ENCODE measurements around the gene GOLGA8A.
A peak's percentile ranks its signal among the peaks of the same experiment; 100 is the strongest.

GOLGA8A gene, protein sequence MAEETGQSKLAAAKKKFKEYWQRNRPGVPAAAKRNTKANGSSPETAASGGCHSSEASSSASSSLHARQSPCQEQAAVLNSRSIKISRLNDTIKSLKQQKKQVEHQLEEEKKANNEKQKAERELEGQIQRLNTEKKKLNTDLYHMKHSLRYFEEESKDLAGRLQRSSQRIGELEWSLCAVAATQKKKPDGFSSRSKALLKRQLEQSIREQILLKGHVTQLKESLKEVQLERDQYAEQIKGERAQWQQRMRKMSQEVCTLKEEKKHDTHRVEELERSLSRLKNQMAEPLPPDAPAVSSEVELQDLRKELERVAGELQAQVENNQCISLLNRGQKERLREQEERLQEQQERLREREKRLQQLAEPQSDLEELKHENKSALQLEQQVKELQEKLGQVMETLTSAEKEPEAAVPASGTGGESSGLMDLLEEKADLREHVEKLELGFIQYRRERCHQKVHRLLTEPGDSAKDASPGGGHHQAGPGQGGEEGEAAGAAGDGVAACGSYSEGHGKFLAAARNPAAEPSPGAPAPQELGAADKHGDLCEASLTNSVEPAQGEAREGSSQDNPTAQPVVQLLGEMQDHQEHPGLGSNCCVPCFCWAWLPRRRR

DNA sequence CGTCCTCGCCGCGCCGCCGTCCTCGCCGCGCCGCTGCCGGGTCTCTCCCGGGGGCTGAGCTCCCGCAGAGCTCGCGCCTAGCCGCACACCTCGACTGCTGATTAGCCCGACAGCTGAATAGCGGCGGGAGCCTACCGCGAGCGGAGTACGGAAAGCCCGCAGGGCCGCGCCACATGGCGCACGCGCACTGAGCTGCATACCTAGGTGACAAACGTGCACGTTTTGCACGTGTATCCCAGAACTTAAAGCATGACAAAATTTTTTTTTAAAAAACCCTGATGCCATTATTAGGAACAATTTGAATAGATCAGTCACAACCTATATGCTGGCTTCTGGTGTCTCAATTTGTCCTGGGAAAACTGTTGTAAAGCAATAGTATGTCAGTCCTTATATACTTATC lies at the start of gene GOLGA8A:
GOLGA8A (minus strand) TSS at position 122 of the 400 bp plus-strand sequence. CDS start 48,117 bp downstream, outside the sequence.
- H3K4me1 ChIP-seq, result no peaks in the 10 kb centered on the region; the same call in 1 of the 2 replicates
- no peaks in the 10 kb centered on the region for H3K9me3 ChIP-seq
- in situ Hi-C loops (cut with MboI; ENCODE audit: low sequenced_read_pairs), result loop anchor here (10.0 kb wide), 1 partner anchor 63 kb away; no protein-coding TSS in a partner anchor
- peak within 1 kb of the TSS; percentile 59 for H3K4me3 ChIP-seq
- no peaks in the 10 kb centered on the region for H3K36me3 ChIP-seq (replicated peaks)
- H3K27me3 ChIP-seq (ENCODE audit: low read depth), result peaks cover 3% of the 10 kb centered on the region; the same call in 1 of the 2 replicates
- DNase-seq (ENCODE audit: low spot score in 2 of 2), result peak; percentile 57 to 81

DNA sequence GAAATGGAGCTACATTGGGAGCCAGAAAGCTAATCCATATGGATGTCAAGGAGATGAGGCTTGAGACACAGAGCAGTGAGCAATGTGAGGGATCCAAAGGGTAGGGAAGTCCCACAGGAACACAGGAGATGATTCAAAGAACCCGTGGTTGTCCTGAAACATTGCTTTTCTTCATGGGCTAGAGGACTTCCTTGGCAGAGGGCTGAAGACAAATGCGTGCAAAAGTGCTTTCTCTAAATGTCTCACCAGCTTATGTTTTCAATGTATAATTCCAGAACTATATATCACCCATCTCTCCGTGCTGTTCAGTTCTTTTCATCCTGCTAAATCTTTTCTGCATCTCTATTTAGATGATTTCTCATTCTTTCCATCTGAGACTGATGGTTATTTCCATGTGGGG lies 46.0 kb upstream of the GOLGA8A start:
- no peaks in the 10 kb centered on the region for H3K9me3 ChIP-seq
- H3K27me3 ChIP-seq (ENCODE audit: low read depth), result no peaks in the 10 kb centered on the region
- DNase-seq (ENCODE audit: low spot score in 2 of 2), result no peak
- no peaks in the 10 kb centered on the region for H3K4me1 ChIP-seq
- H3K36me3 ChIP-seq (replicated peaks), result no peaks in the 10 kb centered on the region
- no peak overlapping the region for H3K4me3 ChIP-seq
- in situ Hi-C loops (cut with MboI; ENCODE audit: low sequenced_read_pairs), result no loop called here

DNA sequence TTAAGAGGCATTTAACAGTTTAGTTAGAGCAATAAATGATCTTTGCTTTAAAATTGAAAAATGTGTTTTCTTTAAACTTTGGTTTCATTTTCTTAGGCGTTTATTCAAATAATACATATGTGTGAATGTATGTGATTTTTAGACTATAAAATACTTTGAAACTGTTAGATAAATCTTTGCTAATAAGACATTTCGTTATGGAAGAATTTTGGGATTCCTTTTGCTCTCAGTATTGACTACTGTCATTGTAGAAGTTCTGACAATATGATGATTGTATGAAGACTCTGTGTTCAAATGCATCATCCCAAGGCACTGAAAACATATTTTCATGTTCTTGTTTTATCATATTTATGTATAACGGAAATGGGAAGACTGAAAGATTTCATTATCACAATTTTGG lies 43.8 kb upstream of the GOLGA8A start:
- DNase-seq (ENCODE audit: low spot score in 2 of 2), result no peak
- Histone ChIP-seq H3K9me3 (no peaks in the 10 kb centered on the region), H3K4me1 (no peaks in the 10 kb centered on the region), H3K4me3 (no peak overlapping the region), H3K36me3 (replicated peaks) (no peaks in the 10 kb centered on the region), H3K27me3 (ENCODE audit: low read depth) (no peaks in the 10 kb centered on the region)
- in situ Hi-C loops (cut with MboI; ENCODE audit: low sequenced_read_pairs), result no loop called here

DNA sequence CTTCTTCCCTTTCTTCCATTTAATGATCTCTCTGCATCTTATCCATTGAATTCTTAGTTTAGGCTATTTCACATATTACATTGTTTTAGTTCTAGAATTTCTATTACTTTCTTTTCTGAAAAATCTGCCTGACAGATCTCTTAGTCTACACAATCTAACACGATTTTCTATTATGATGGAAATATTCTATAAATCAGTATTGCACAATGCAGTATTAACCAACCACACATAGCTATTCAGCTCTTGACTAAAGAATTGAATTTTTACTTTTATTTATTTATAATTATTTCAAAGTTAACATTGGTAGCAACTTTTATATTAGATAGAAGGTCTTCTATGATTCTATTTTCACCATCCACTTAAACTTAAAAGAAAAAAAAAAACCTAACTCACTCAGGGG lies 36.2 kb upstream of the GOLGA8A start:
- H3K9me3 ChIP-seq, result no peaks in the 10 kb centered on the region
- DNase-seq (ENCODE audit: low spot score in 2 of 2), result no peak
- no peak overlapping the region for H3K4me3 ChIP-seq
- peaks cover 4% of the 10 kb centered on the region; the same call in 1 of the 2 replicates for H3K27me3 ChIP-seq (ENCODE audit: low read depth)
- no peaks in the 10 kb centered on the region for H3K36me3 ChIP-seq (replicated peaks)
- in situ Hi-C loops (cut with MboI; ENCODE audit: low sequenced_read_pairs), result no loop called here
- no peaks in the 10 kb centered on the region; the same call in 1 of the 2 replicates for H3K4me1 ChIP-seq

DNA sequence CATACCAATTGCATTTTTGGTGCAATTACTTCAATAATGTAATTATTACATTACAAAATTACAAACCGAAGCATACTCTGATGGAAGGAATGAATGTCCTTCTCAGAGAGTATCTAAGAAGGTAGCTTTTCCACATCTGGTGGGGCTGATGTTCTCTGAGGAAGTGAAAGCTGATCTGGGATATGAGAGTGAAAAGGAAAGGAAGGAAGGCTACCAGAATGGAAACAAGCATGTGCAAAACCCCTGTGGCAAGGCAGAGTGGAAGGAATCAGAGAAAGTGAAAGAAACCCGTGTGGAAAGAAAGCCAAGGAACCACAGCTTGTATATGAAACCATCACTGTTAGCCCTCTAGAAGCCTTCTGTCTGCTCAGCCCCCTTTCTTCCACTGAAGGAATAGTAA lies 35.3 kb upstream of the GOLGA8A start:
- H3K27me3 ChIP-seq (ENCODE audit: low read depth), result peaks cover 4% of the 10 kb centered on the region; the same call in 1 of the 2 replicates
- DNase-seq (ENCODE audit: low spot score in 2 of 2), result no peak
- no peaks in the 10 kb centered on the region for H3K36me3 ChIP-seq (replicated peaks)
- in situ Hi-C loops (cut with MboI; ENCODE audit: low sequenced_read_pairs), result no loop called here
- no peaks in the 10 kb centered on the region for H3K9me3 ChIP-seq
- no peaks in the 10 kb centered on the region; the same call in 1 of the 2 replicates for H3K4me1 ChIP-seq
- H3K4me3 ChIP-seq, result no peak overlapping the region

DNA sequence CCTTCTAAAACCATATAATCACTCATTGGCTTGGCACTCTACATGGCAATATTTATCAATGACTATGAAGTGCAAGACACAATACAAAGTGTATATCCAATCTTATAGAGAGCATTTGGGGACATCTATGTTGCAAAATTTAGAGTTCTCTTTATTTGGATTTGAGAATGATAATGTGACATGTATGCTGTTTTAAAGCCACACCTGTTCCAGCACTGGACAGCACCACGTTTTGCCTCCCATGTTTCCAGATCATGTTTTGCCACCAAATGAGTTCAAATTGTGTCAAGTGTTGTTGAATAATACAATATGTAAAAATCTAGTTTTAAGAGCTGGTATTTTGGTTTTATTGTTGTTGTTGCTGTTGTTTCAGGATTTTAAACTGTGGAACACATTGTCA lies 33.3 kb upstream of the GOLGA8A start:
- in situ Hi-C loops (cut with MboI; ENCODE audit: low sequenced_read_pairs), result no loop called here
- Histone ChIP-seq H3K27me3 (ENCODE audit: low read depth) (peaks cover 4% of the 10 kb centered on the region; the same call in 1 of the 2 replicates), H3K4me1 (no peaks in the 10 kb centered on the region; the same call in 1 of the 2 replicates), H3K4me3 (no peak overlapping the region), H3K36me3 (replicated peaks) (no peaks in the 10 kb centered on the region), H3K9me3 (no peaks in the 10 kb centered on the region)
- DNase-seq (ENCODE audit: low spot score in 2 of 2), result no peak

DNA sequence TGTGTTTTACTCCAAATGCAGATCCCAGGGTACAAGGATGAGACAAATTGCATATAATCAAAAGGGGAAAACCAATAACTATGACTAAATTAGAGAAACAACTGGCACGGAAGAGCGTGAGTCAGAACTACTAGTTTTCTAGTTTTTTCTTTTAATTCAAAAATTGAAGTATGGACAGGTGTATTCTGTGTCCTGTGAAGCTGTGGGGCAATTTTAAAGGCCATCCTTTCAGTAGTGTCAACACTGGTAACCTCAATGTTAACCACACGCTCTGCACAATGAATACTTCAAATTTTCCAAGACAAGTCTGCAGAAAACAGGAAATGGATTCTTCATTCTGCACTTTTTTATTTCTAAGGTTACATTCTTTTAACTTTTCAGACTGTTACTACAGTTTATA lies 32.5 kb upstream of the GOLGA8A start:
- in situ Hi-C loops (cut with MboI; ENCODE audit: low sequenced_read_pairs), result no loop called here
- DNase-seq (ENCODE audit: low spot score in 2 of 2), result no peak
- no peaks in the 10 kb centered on the region; the same call in 1 of the 2 replicates for H3K4me1 ChIP-seq

DNA sequence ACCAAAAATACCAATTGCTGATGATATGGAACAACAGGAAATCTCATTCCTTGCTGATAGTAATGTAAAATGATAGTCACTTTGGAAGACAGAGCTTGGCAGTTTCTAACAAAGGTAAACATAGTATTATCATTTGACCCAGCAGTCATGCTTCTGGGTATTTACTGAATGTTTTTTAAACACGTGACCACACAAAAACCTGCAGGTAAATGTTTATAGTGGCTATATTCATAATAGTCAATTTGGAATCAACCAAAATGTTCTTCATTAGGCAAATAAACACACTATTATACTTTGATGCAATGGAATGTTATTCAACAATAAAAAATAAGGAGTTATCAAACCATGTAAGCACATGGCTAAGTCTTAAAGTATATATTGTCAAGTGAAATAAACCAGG lies 24.1 kb upstream of the GOLGA8A start:
- in situ Hi-C loops (cut with MboI; ENCODE audit: low sequenced_read_pairs), result no loop called here

More for the DNA sequence above, 32.5 kb upstream of the GOLGA8A start:
- Histone ChIP-seq H3K9me3 (no peaks in the 10 kb centered on the region), H3K36me3 (replicated peaks) (no peaks in the 10 kb centered on the region), H3K27me3 (ENCODE audit: low read depth) (peaks cover 4% of the 10 kb centered on the region; the same call in 1 of the 2 replicates), H3K4me3 (no peak overlapping the region)

DNA sequence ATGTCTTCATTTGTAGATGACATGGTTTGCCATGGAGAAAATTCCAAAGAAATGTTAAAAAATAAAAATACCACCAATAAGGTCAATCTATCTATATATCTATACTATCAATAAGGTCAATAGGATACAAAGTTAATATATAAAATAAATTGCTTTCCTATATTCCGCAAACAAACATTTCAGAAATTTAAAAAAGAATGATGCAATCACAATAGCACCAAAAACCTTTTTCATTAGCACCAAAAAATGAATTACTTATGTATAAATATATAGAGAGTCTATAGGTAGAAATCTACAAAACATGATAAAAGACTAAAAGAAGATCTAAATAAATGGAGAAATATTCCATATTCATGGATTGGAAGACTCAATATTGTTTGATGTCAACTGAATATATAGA lies 22.8 kb upstream of the GOLGA8A start:
- Histone ChIP-seq H3K9me3 (no peaks in the 10 kb centered on the region), H3K36me3 (replicated peaks) (no peaks in the 10 kb centered on the region), H3K4me3 (no peak overlapping the region), H3K4me1 (no peaks in the 10 kb centered on the region), H3K27me3 (ENCODE audit: low read depth) (no peaks in the 10 kb centered on the region; the same call in 1 of the 2 replicates)
- DNase-seq (ENCODE audit: low spot score in 2 of 2), result no peak
- in situ Hi-C loops (cut with MboI; ENCODE audit: low sequenced_read_pairs), result no loop called here

More for the DNA sequence above, 24.1 kb upstream of the GOLGA8A start:
- no peak for DNase-seq (ENCODE audit: low spot score in 2 of 2)
- Histone ChIP-seq H3K36me3 (replicated peaks) (no peaks in the 10 kb centered on the region), H3K9me3 (no peaks in the 10 kb centered on the region), H3K4me1 (no peaks in the 10 kb centered on the region), H3K4me3 (no peak overlapping the region), H3K27me3 (ENCODE audit: low read depth) (no peaks in the 10 kb centered on the region; the same call in 1 of the 2 replicates)

DNA sequence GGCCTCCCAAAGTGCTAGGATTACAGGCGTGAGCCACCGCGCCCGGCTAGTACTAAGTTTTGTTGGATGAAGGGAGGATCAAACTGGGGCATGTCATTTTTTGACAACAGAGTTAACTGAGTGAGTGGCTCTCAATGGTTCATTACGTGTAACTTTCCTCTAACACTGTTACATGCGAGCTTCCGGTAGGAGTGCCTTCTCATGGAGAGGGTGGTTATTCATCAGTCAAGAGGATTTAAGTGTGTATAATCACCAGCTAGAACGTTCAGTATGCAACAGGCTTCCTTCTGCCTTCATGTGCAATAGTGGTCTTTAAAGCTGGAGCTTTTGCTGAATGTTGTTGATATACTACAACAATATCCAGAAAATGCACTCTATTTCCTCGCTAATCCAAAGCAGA lies 19.1 kb upstream of the GOLGA8A start:
- H3K4me1 ChIP-seq, result no peaks in the 10 kb centered on the region
- no peaks in the 10 kb centered on the region for H3K36me3 ChIP-seq (replicated peaks)
- no peak for DNase-seq (ENCODE audit: low spot score in 2 of 2)
- H3K4me3 ChIP-seq, result no peak overlapping the region
- H3K27me3 ChIP-seq (ENCODE audit: low read depth), result no peaks in the 10 kb centered on the region; the same call in 1 of the 2 replicates
- no peaks in the 10 kb centered on the region for H3K9me3 ChIP-seq
- in situ Hi-C loops (cut with MboI; ENCODE audit: low sequenced_read_pairs), result no loop called here

DNA sequence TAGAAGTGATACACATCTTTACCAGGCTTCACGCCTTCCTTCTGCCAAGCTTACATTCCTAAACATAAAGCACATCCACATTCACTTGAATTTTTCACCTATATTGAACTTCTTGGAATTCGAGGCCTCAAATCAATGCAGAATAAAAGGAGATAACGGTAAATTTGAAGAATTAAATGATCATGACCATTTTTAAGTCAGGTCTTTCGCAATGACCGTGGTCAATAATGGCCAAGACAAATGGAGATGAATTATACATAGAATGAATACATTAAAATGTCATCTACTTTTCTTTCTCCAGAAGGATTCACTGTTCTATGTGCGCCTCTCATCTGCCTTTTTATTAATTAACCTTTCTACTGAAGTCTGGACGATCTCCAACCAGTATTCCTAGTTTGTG lies 5.3 kb upstream of the GOLGA8A start:
- H3K9me3 ChIP-seq, result no peaks in the 10 kb centered on the region
- in situ Hi-C loops (cut with MboI; ENCODE audit: low sequenced_read_pairs), result no loop called here
- no peaks in the 10 kb centered on the region; the same call in 1 of the 2 replicates for H3K4me1 ChIP-seq
- H3K36me3 ChIP-seq (replicated peaks), result no peaks in the 10 kb centered on the region
- no peak overlapping the region for H3K4me3 ChIP-seq
- DNase-seq (ENCODE audit: low spot score in 2 of 2), result no peak
- H3K27me3 ChIP-seq (ENCODE audit: low read depth), result peaks cover 3% of the 10 kb centered on the region

DNA sequence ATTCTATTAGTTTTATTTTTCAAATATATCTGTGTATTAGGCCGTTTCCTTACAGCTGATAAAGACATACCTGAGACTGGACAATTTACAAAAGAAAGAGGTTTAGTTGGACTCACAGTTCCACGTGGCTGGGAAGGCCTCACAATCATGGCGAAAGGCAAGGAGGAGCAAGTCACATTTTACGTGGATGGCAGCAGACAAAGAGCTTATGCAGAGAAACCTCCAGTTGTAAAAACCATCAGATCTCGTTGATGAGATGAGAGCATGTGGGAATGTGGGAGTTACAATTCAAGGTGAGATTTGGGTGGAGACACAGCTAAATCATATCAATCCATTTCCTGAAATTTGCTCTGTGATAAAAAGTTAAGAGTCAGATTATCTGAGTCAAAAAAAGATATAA lies 2.3 kb upstream of the GOLGA8A start:
- H3K36me3 ChIP-seq (replicated peaks), result no peaks in the 10 kb centered on the region
- H3K4me3 ChIP-seq, result no peak overlapping the region
- in situ Hi-C loops (cut with MboI; ENCODE audit: low sequenced_read_pairs), result loop anchor here (10.0 kb wide), 1 partner anchor 65 kb away; no protein-coding TSS in a partner anchor
- H3K27me3 ChIP-seq (ENCODE audit: low read depth), result peaks cover 3% of the 10 kb centered on the region
- no peaks in the 10 kb centered on the region; the same call in 1 of the 2 replicates for H3K4me1 ChIP-seq
- H3K9me3 ChIP-seq, result no peaks in the 10 kb centered on the region
- DNase-seq (ENCODE audit: low spot score in 2 of 2), result no peak

DNA sequence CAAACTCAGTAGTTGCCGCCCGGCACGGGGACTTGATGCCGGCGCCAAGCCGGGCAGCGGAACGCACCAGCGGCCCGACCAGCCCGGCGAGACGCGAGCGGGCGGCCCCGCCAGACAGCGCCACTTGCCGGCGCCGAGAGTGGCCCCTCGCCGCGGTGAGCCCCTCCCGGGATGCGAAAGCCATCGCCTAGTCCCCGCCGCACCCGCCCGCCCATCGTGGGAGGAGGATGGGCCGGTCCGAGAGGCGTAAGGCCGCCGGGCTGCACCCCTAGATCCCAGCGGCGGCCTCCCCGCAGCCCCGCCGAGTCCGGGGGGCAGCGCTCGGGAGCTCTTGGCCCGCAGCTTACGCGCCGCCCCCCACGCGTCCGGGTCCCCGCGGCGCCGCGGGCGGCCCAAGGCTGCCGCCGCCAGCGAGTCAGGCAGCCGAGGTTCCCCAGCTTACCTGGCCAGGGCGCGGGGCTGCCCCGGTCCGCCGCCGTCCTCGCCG lies 609 bp downstream of the GOLGA8A start:
- DNase-seq (ENCODE audit: low spot score in 2 of 2), result peak; percentile 15 to 62
- peaks cover 2% of the 10 kb centered on the region; the same call in 1 of the 2 replicates for H3K36me3 ChIP-seq (replicated peaks)
- in situ Hi-C loops (cut with MboI; ENCODE audit: low sequenced_read_pairs), result loop anchor here (10.0 kb wide), 1 partner anchor 62 kb away; no protein-coding TSS in a partner anchor
- no peaks in the 10 kb centered on the region for H3K9me3 ChIP-seq
- no peaks in the 10 kb centered on the region; the same call in 1 of the 2 replicates for H3K27me3 ChIP-seq (ENCODE audit: low read depth)
- H3K4me1 ChIP-seq, result no peaks in the 10 kb centered on the region; the same call in 1 of the 2 replicates
- H3K4me3 ChIP-seq, result peak overlapping the region; percentile 59
